HepG2 (cell line): ENCODE measurements around the gene STYXL1. TPM values are rescaled to one million over a fixed set of nuclear protein-coding genes. Genes with fewer than 3 reads are reported as not detected.

ENCODE experiments used
- ATAC-seq: fragments of 200-7000 bp; cut with Tn5 transposase; 3 replicates; pipeline ENCODE4 v1.9.1; 2020; ENCODE audit warnings: mild to moderate bottlenecking, moderate library complexity
- BruUV-seq: library from RNA; stranded (reverse); fragments of 400-500 nt; replicated peaks from 2 replicates; lab custom pipeline; 2021; lab: Mats Ljungman, UMichigan
- CTCF ChIA-PET: fragments of 300-600 bp; formaldehyde crosslinking; extraction: SDS; loops from one replicate; lab custom pipeline; 2021; ENCODE audit warnings: low total read pairs, inconsistent platforms, low intra/inter-chr PET ratio; lab: Yijun Ruan, JAX
- POLR2A ChIA-PET: fragments of 350-600 bp; sonication (Branson Sonifier 250); formaldehyde crosslinking; loops from one replicate; lab custom pipeline; 2020; ENCODE audit warnings: antibody characterized with exemption, inconsistent platforms; lab: Yijun Ruan, JAX
- DNase-seq: peaks from one replicate; pipeline ENCODE4 v3.0.0-alpha.2; 2015; ENCODE audit warnings: low spot score
- FAIRE-seq: peaks from 3 replicates; lab custom pipeline; 2011; peaks lifted over from hg19 to GRCh38; lab: Jason Lieb, UNC
- H2AFZ ChIP-seq: one replicate; pipeline ENCODE4 v1.6.1; 2011; ENCODE audit warnings: low read length, inconsistent platforms
- H3K27ac ChIP-seq: fragments of 300-600 bp; 3 replicates; pipeline ENCODE4 v1.8.0; 2011; ENCODE audit warnings: mixed run types, mild to moderate bottlenecking, mixed read lengths, low read length, inconsistent platforms; ENCODE audit not compliant: insufficient read depth; ENCODE audit errors: extremely low read length
- H3K27me3 ChIP-seq, 2 experiments: fragments of 200-600 bp in 1 of 2; 2 replicates in 1 of 2; 3 replicates in 1 of 2; pipeline versions ENCODE4 v1.6.0 to v1.8.0; 2011; ENCODE audit warnings: low read length in 2 of 2, mild to moderate bottlenecking in 2 of 2, moderate library complexity in 2 of 2, inconsistent platforms in 1 of 2; ENCODE audit not compliant: insufficient read depth in 2 of 2, control insufficient read depth in 1 of 2
- H3K36me3 ChIP-seq, 2 experiments: fragments of 200-600 bp in 1 of 2; replicated peaks in 1 of 2; 2 replicates in 1 of 2; 3 replicates in 1 of 2; pipeline versions ENCODE4 v1.5.1 to v1.8.0; 2011; ENCODE audit warnings: low read length in 2 of 2, inconsistent platforms in 1 of 2; ENCODE audit not compliant: insufficient read depth in 2 of 2, control insufficient read depth in 1 of 2
- H3K4me1 ChIP-seq: 2 replicates; pipeline ENCODE4 v1.5.1; 2012; ENCODE audit warnings: low read length, inconsistent platforms; ENCODE audit not compliant: insufficient read depth
- H3K4me2 ChIP-seq: 2 replicates; pipeline ENCODE4 v1.6.0; 2011; ENCODE audit warnings: low read depth, low read length, inconsistent platforms
- H3K4me3 ChIP-seq, 3 experiments: fragments of 200-600 bp in 1 of 3; sonication (generic), shearing (Covaris generic) in 1 of 3; replicated peaks in 1 of 3; 2 replicates each; pipeline ENCODE4 v1.5.1; 2011 to 2016; ENCODE audit warnings: low read length in 3 of 3, inconsistent platforms in 2 of 3, low read depth in 2 of 3, mild to moderate bottlenecking in 2 of 3, control low read depth in 1 of 3, mixed read lengths in 1 of 3; ENCODE audit not compliant: insufficient read depth in 1 of 3
- H3K79me2 ChIP-seq: one replicate; pipeline ENCODE4 v1.6.1; 2011; ENCODE audit warnings: low read length, inconsistent platforms; ENCODE audit not compliant: insufficient read depth
- H3K9ac ChIP-seq: 2 replicates; pipeline ENCODE4 v1.6.0; 2011; ENCODE audit warnings: mild to moderate bottlenecking, low read depth, low read length, inconsistent platforms; ENCODE audit not compliant: insufficient read depth
- H3K9me3 ChIP-seq: 2 replicates; pipeline ENCODE4 v1.5.1; 2012; ENCODE audit warnings: mild to moderate bottlenecking, low read length
- H4K20me1 ChIP-seq: 2 replicates; pipeline ENCODE4 v1.6.0; 2011; ENCODE audit warnings: inconsistent platforms, mild to moderate bottlenecking, low read length, moderate library complexity; ENCODE audit not compliant: insufficient read depth
- AHR ChIP-seq: IDR thresholded peaks from 2 replicates; pipeline ENCODE4 v1.6.1; 2018; ENCODE audit warnings: missing genetic modification reagents, missing compliant biosample characterization
- BCLAF1 ChIP-seq: fragments of 450-650 bp; IDR thresholded peaks from 2 replicates; pipeline ENCODE4 v1.6.1; 2017; ENCODE audit warnings: mild to moderate bottlenecking
- CC2D1A ChIP-seq: sonication (generic); formaldehyde crosslinking; IDR thresholded peaks from 2 replicates; pipeline ENCODE4 v1.8.1; 2023; ENCODE audit warnings: mild to moderate bottlenecking, missing genetic modification reagents
- ERF ChIP-seq: IDR thresholded peaks from 2 replicates; pipeline ENCODE4 v1.6.1; 2018; ENCODE audit warnings: missing biosample characterization, missing genetic modification reagents
- HMGXB4 ChIP-seq, 2 experiments: sonication (generic) in 1 of 2; formaldehyde crosslinking in 1 of 2; IDR thresholded peaks; 2 replicates each; pipeline versions ENCODE4 v1.4.0 to v1.6.1; 2018 to 2020; ENCODE audit warnings: missing genetic modification reagents in 2 of 2, borderline replicate concordance in 1 of 2, low read depth in 1 of 2, mild to moderate bottlenecking in 1 of 2, missing biosample characterization in 1 of 2
- HOMEZ ChIP-seq: IDR thresholded peaks from 2 replicates; pipeline ENCODE4 v1.6.1; 2016; ENCODE audit warnings: low read depth
- KMT2A ChIP-seq: sonication (generic); formaldehyde crosslinking; IDR thresholded peaks from 2 replicates; pipeline ENCODE4 v1.4.0; 2020; ENCODE audit warnings: missing genetic modification reagents
- MNT ChIP-seq: fragments of 450-650 bp; IDR thresholded peaks from 2 replicates; pipeline ENCODE4 v1.6.1; 2016
- NR0B2 ChIP-seq: sonication (generic); formaldehyde crosslinking; IDR thresholded peaks from 2 replicates; pipeline ENCODE4 v1.4.0; 2020; ENCODE audit warnings: mild to moderate bottlenecking, missing genetic modification reagents
- TBL1XR1 ChIP-seq: fragments of 150-350 bp; IDR thresholded peaks from 2 replicates; pipeline ENCODE4 v1.6.1; 2014; ENCODE audit warnings: borderline replicate concordance, low read length; ENCODE audit not compliant: partially characterized antibody
- ZNF275 ChIP-seq: sonication (generic); formaldehyde crosslinking; IDR thresholded peaks from 2 replicates; pipeline ENCODE4 v1.8.0; 2022; ENCODE audit warnings: missing genetic modification reagents, mild to moderate bottlenecking, inconsistent platforms, borderline replicate concordance
- ZNF446 ChIP-seq: sonication (generic); formaldehyde crosslinking; IDR thresholded peaks from 2 replicates; pipeline ENCODE4 v1.5.0; 2020; ENCODE audit warnings: mild to moderate bottlenecking, missing genetic modification reagents
- ZNF639 ChIP-seq: conservative IDR thresholded peaks from 2 replicates; pipeline ENCODE4 v1.6.1; 2018; ENCODE audit warnings: missing genetic modification reagents
- WGBS: methylation state at CpG from one replicate; pipeline ENCODE4 v1.1.6; 2017; ENCODE audit warnings: low lambda C conversion rate; 5-methylcytosine and 5-hydroxymethylcytosine counted together
- in situ Hi-C: cut with HindIII; loops from 2 replicates; pipeline ENCODE4 v1.10.0; 2017; ENCODE audit warnings: low pct_unique_long_range_greater_than_20kb; ENCODE audit not compliant: extremely low pct_ligation_motif_present
- intact Hi-C: fragments of 100-400 bp; cut with micrococcal nuclease; formaldehyde crosslinking; loops from one replicate; pipeline ENCODE4 v1.10.0; 2022; ENCODE audit not compliant: unreplicated experiment
- polyA plus RNA-seq, 8 experiments: library from polyadenylated mRNA; depleted of rRNA in 3 of 8; stranded (reverse) in 7 of 8; unstranded in 1 of 8; fragments of >200 nt; fragmentation: Illumina TruSeq in 4 of 8; extraction: Trizol in 4 of 8; gene quantifications; 2 replicates each; pipeline versions ENCODE4 v1.2.1 to v1.2.3, GENCODE V29; 2011 to 2016; ENCODE audit warnings: low read depth in 4 of 8, missing spikeins in 1 of 8, mixed read lengths in 1 of 8; ENCODE audit not compliant: insufficient read depth in 1 of 8
- total RNA-seq, 5 experiments: library from RNA; depleted of rRNA; stranded (reverse); fragments of >200 nt; fragmentation: Illumina TruSeq; extraction: Trizol; gene quantifications; 2 replicates each; pipeline ENCODE4 v1.2.3, GENCODE V29; 2016; ENCODE audit warnings: low read depth in 1 of 5

The STYXL1 gene
- total and polyA plus RNA-seq, 2 of the 13 experiments (the other 11 are each of a cell fraction or from before 2014, with no cell fraction given) = 23.9 to 38.3 TPM

- Histone ChIP-seq H3K9ac (no peak overlapping the region), H3K27ac (no peak overlapping the region), H2AFZ (no peak overlapping the region), H3K4me3 (no peak overlapping the region), H3K4me1 (peaks cover 44% of the 10 kb centered on the region), H3K4me2 (no peak overlapping the region), H3K36me3 (peaks cover 39 to 88% of the 10 kb centered on the region in 2 experiments), H3K9me3 (no peaks in the 10 kb centered on the region), H4K20me1 (peaks cover 62% of the 10 kb centered on the region), H3K27me3 (no peaks in the 10 kb centered on the region), H3K79me2 (peaks cover 44% of the 10 kb centered on the region)
- intact Hi-C loops (no loop called here), in situ Hi-C loops (no loop called here)
- DNase-seq (no peak), FAIRE-seq (no peak), ATAC-seq (no peak)
- POLR2A ChIA-PET = no interaction called here
- 94% methylated on average over 8 of the region's 13 CpGs for WGBS
- CTCF ChIA-PET = no interaction called here
- BruUV-seq = no TSS peak
- TF ChIP-seq CC2D1A (no peak), NR0B2 (CRISPR knock-in tag) (no peak), HMGXB4 (CRISPR knock-in tag; IDR thresholded peaks at IDR 0.05; ENCODE audit: borderline replicate concordance in 1 of 2, low read depth in 1 of 2) (no peak), ZNF446 (CRISPR knock-in tag) (no peak), AHR (CRISPR knock-in tag) (no peak), HOMEZ (CRISPR knock-in tag) (no peak), ERF (CRISPR knock-in tag) (no peak), BCLAF1 (no peak), ZNF275 (CRISPR knock-in tag) (no peak), ZNF639 (CRISPR knock-in tag) (no peak), TBL1XR1 (no peak), MNT (no peak), KMT2A (CRISPR knock-in tag) (no peak)
These were observed 80.3 kb downstream of the STYXL1 start for GRCh38 chr7:75967487-75967997.
